Left forelimb (tissue), 1 donor: ENCODE results near the gene HSF5.
"Not testable (repeated sequence)": the region's sequence is repeated elsewhere in the genome, so short reads cannot be mapped to it uniquely, and the experiment has no call there.

Experiments used
- DNase-seq: peaks from one replicate; pipeline ENCODE4 v3.0.0-alpha.2; 2018; ENCODE audit warnings: low spot score

Gene HSF5

GRCh38 chr17:58516644-58517377 lies 28.6 kb upstream of the HSF5 start:
- DNase-seq = no peak

- no peak for DNase-seq
Measured at GRCh38 chr17:58515286-58515685, 27.1 kb upstream of the HSF5 start.

DNA sequence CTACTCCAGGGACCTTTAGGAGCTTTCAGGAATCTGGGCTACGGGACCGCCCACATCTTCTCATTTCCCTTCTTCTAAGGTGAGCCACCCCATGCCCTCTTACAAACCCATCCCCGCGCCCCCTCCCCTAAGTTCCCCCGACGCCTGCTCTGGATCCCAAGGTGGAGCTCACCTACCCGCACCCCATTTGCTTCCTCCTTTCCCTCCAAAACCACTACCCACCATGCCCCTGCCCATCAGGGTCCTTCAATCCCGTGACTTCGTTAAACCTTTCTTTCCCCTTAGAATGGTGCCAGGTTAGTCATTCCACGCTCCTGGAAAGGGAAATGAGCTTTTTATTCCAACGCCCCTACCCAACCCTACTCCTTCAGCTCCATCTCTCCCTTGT lies 26.6 kb upstream of the HSF5 start:
- DNase-seq = no peak

- peak; percentile 79 for DNase-seq
Measured at GRCh38 chr17:58513965-58514769, 26.0 kb upstream of the HSF5 start, which contains the start of gene MTMR4. Gene MTMR4, minus strand, starts transcription at chr17:58514638. Its CDS starts 231 bp downstream, at chr17:58514407.

DNA sequence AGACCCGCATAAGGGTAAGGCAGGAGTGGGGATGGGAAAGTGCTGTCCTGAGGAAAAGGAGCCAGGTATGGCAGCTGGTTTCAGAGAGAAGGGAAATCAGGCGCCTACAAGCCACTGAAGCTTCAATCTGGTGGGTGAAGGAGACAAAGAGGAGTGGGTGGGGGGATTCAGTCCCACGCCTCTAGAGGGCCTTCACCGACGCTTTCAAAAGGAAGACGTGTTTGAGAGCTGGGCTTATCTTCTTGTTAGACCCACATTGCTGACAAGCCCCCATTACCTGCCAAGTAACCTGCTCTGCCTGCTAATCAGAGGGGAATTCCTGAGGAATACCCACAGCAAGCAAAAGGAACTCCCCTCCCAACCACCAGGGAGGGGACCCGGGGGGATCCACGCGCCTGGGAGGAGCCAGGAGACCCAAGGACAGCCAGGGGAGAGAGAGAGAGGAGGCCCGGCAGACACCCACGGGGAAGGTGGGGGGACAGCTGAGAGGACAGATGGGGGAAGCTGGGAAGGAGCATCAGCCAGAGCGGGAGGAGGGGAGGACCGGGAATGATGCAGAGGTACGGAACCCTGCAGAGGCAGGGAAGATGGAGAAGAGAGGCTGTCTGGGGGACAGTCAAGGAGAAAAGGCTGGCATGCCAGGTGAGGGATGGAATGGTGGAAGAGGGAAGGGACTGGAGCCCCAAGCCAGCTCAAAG lies 25.2 kb upstream of the HSF5 start:
- DNase-seq = no peak

DNA sequence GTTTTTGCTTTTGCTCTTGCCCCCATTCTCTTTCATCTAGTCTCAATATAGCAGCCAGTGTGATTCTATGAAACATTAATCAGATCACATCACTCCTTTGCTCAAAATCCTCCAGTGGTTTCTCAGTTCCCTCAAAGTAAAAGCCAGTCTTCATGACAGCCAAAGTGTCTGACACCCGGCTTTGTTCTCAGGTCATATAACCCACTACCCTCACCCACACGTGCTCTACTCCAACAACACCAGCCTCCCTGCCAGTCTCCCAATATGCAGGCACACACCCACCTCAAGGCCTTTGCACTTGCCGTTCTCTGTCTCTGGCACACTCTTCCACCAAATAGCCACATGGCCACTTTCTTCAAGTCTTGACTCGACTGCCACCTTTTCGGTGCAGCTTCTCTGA lies 21.9 kb upstream of the HSF5 start:
- DNase-seq = no peak

DNA sequence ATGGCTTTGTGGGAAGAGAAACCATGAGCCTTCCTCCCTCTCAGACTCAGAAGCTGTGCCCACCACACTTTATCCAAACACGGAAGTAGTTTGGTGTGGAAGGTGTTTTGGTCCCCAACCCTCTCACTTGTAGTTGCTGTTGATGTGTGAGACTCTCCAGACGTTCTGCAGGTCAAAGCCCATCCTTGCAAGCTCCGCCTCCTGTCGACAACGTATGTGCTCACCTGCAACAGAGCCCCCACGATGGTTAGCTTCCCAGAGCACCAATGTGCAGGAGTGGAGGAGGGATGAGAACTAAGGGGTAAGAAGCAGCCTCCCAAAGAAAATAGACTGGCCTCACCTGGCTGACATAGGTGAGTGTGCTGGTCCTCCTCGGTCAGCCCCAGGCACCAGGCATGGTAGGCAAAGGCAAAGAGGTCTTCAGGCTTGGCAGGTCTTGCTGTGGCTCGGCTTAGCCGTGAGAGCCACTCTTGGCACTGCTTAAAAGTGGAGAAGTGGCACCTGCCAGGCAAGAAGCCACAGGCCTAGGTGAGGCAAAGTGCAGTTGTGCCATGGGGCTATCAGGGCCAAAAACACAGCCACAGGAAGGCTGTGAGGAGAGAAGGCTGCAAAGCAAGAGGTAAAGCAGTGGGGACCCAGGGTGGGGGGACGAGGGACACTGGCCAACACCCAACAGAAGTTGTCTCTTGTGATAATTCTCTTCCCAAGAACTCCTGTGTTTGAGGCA lies 20.3 kb upstream of the HSF5 start:
- DNase-seq = no peak

DNA sequence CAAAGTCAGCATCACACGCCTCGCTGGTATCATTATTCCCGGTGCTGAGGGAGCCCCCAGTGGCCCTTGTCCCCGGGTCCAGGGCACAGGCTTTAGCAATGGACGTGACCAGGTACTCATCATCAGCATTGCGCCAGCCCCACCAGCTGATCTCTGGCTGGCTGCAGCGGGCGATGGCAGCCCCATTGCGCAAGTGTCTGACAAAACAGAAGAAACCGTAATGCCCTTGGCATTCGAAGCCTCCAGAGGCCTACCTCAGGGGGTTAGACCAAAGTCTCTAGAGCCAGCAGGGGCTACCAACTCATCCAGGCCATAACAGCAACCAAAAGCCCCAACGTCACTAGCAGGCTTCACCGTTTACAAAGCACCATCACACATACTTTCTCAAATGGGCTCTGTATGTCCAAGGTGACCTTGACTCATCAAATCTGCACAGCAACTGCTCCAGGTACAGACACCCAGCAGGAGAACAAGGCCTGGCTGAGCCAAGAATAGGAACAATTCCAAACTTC lies 19.0 kb upstream of the HSF5 start:
- no peak for DNase-seq

- no peak for DNase-seq
Measured at GRCh38 chr17:58506354-58507080, 18.3 kb upstream of the HSF5 start.

- no peak for DNase-seq
Measured at GRCh38 chr17:58504826-58505351, 16.7 kb upstream of the HSF5 start.

DNA sequence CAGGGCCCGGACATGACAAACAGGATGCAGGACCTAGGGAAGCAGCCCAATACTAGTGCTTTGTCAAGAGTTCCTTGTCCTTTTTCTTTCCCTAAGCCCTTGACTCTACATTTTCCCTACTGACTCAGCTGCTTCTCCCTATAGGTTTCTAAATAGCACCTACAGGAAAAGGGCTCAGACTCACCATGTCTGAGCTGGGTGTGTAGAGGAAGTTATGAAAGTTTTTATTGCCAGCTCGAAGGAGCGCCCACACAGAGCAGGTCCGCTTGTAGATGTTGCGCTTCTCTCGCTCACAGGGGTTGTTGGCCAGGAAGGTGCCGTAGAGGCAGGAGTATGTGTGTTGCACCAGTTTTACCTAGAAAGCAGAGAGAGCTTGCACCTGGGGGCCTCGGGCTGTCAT lies 15.7 kb upstream of the HSF5 start:
- DNase-seq = no peak

DNA sequence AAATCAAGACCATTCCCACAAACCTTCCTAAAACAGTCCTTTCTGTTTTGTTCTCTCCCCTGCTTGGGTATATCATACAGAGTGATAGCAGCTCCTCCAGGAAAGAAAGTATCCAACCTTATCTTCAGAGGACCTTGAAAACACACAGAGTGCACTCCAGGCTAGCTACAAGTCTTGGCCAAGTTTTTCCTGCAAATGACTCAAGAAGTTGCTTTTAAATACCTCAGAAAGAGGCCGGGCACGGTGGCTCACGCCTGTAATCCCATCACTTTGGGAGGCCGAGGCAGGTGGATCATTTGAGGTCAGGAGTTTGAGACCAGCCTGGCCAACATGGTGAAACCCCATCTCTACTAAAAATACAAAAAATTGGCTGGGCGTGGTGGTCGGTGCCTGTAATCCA lies 14.9 kb upstream of the HSF5 start:
- not testable (repeated sequence) for DNase-seq

DNA sequence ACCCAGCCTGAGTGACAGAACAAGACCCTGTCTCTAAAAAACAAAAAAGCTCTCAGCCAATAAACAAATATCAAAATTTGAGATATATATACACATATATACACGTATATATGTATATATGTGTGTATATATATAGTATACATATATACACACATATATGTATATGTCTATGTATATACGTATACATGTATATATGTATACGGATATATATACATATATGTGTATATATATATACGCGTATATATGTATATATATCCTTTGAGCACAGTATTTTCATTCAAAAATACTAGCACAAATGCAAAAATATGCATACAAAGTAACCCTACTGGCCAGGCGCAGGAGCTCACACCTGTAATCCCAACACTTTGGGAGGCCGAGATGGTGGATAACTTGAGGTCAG lies 13.2 kb upstream of the HSF5 start:
- DNase-seq = no peak

DNA sequence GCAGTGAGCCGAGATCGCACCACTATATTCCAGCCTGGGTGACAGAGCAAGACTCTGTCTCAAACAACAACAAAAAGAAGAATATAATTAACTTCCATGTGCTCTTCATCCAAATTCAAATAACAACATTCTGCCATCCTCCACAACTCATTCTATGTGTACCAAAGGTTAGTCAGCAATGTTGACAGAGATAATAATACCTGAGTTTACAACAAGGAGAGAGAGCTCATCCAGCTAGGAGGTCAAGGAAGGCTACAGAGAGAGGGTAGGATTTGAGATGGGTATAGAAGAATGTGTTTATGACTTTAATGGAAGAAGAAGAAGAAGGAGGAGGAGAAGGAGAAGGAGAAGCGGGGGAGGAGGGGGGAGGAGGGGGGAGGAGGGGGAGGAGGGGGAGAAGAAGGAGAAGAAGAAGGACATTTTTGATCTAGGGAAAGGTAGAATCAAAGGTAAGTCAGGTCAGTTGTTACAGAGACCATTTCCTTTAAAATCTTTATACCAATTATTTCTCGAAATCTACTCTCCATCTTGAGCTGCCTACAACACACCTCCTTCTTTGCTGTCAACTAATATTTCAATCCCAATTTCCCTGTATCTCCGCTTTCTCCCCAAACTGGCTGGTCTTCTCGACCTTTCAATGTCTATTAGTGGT lies 10.1 kb upstream of the HSF5 start:
- no peak for DNase-seq

DNA sequence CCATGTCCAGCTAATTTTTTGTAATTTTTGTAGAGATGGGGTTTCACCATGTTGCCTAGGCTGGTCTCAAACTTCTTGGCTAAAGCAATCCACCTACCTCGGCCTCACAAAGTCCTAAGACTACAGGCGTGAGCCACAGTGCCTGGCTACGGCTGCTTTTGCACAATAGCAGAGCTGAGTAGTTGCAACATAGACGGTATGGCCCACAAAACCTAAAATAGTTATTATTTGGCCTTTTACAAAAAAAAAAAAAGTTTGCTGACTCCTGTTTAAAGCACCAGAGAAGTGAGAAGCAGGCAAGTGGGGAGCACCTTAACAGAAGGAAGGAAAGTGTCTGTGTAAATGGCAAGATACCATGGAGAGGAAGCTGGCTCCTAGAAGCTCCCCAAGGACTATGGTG lies 5.3 kb upstream of the HSF5 start:
- DNase-seq = no peak

DNA sequence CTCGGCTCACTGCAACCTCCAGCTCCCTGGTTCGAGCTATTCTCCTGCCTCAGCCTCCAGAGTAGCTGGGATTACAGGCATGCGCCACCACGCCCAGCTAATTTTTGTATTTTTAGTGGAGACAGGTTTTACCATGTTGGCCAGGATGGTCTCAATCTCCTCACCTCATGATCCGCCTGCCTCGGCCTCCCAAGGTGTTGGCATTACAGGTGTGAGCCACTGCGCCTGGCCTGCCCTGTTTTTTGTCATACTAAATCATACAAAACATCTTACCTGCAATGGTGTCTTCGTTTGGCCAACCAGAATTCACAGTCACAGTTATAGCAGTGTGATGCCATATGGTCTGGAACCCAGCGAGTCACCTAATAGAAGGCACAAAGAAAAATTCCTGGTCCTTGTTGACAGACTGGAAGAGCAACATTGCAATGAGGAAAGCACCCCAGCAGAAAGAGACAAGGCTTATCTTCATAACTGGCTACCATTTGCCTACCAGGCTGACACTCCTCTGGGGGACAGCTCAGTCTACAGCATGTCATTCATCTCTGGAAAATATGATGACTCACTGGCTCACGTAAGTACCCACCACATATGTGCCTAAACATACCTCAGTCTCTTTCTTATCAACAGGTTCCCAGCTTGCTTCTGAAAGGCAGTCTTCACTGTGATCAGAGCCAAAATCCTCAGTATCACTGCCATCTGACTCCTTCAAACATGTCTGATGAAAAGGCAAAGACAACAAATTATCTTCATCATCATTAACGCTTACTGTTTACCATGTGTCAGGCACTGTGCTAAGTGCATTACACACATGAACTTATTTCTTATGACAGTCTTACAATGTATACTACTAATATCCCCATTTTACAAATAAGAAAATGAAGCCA lies 4.3 kb upstream of the HSF5 start:
- no peak for DNase-seq

GRCh38 chr17:58491510-58492045 lies 3.4 kb upstream of the HSF5 start:
- DNase-seq = no peak

- no peak for DNase-seq
Measured at GRCh38 chr17:58488428-58488890, 251 bp upstream of the HSF5 start.

DNA sequence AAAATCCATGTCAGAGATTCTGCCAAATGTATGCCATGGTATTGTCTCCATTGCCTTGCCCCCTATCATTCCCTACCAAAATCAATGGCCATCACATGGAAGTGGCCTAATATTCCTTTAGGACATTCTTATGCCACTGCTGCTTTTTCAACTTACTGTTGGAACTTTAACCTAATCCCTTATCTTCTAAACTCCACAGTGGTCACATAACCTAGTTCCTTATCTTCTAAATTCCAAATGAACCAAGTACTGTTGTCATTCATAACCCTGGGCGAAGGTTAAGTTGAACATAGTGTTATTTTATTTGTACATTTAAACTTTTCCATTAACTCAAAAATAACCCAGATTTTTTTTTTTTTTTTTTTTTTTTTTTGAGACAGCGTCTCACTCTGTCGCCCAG lies 3.6 kb downstream of the HSF5 start:
- no peak for DNase-seq
